ENCODE data around the gene CLIP3.
"Not testable (repeated sequence)": the region's sequence is repeated elsewhere in the genome, so short reads cannot be mapped to it uniquely, and the experiment has no call there.

Gene CLIP3

DNA sequence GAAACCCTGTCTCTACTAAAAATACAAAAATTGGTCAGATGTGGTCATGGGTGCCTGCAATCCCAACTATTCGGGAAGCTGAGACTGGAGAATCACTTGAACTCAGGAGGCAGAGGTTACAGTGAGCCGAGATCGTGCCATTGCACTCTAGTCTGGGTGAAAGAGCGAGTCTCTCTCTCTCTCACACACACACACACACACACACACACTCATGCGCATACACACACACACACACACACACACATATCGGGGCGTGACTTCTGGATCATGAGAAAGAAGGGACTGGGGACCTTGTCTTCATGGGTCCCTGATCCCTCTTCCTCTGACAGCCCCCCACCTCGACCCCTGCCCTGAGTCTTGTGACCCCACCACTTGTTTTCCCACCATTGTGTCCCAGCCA lies 49.5 kb downstream of the CLIP3 start:
- H3K4ac ChIP-seq (ENCODE audit: low read depth, low read length) = no peak overlapping the region
- WGBS (ENCODE audit: extremely low coverage, insufficient coverage, insufficient read length) = no CpG with 5 or more reads among the region's 8 CpGs
- no peak overlapping the region for H4K12ac ChIP-seq (ENCODE audit: low read depth, low read length)
- no peak overlapping the region for H3K4me2 ChIP-seq (ENCODE audit: low read length)
- H4K91ac ChIP-seq (ENCODE audit: low read depth, low read length) = no peak overlapping the region
- peaks cover 5% of the 10 kb centered on the region for H3K9me3 ChIP-seq (ENCODE audit: insufficient read depth, low read depth, low read length)
- DNase-seq = no peak
- no peak overlapping the region for H2BK5ac ChIP-seq (ENCODE audit: low read depth, low read length, poor library complexity)
- no peak overlapping the region for H3K4me3 ChIP-seq (ENCODE audit: low read depth, low read length)
- H2BK12ac ChIP-seq (ENCODE audit: low read length) = no peak overlapping the region
- no peak overlapping the region for H2AK5ac ChIP-seq (ENCODE audit: low read length)
- no peak overlapping the region for H2BK120ac ChIP-seq (ENCODE audit: insufficient read depth, low read length, poor library complexity)
- H3K79me2 ChIP-seq (ENCODE audit: control insufficient read depth, insufficient read depth, low read length, poor library complexity) = no peaks in the 10 kb centered on the region
- no peak overlapping the region for H3K23ac ChIP-seq (ENCODE audit: low read length)
- H3K79me1 ChIP-seq (ENCODE audit: low read length) = no peaks in the 10 kb centered on the region
- H2AFZ ChIP-seq (ENCODE audit: insufficient read depth, low read length, poor library complexity) = no peak overlapping the region
- no peak overlapping the region for H4K8ac ChIP-seq (ENCODE audit: low read depth, low read length)
- H3K18ac ChIP-seq (ENCODE audit: low read length) = no peak overlapping the region
- no peaks in the 10 kb centered on the region for H3K4me1 ChIP-seq (ENCODE audit: control insufficient read depth in 1 of 2, insufficient read depth in 2 of 2, low read length in 2 of 2)
- H3K27me3 ChIP-seq (ENCODE audit: insufficient read depth, low read length) = peaks cover 5% of the 10 kb centered on the region
- no peak overlapping the region for H3K14ac ChIP-seq (ENCODE audit: low read length)
- no peaks in the 10 kb centered on the region for H3K36me3 ChIP-seq (ENCODE audit: control insufficient read depth in 1 of 2, insufficient read depth in 2 of 2, low read length in 2 of 2)
- no peak overlapping the region for H3K9ac ChIP-seq (ENCODE audit: low read length)
- no peak overlapping the region for H3K27ac ChIP-seq (ENCODE audit: low read depth, low read length)

DNA sequence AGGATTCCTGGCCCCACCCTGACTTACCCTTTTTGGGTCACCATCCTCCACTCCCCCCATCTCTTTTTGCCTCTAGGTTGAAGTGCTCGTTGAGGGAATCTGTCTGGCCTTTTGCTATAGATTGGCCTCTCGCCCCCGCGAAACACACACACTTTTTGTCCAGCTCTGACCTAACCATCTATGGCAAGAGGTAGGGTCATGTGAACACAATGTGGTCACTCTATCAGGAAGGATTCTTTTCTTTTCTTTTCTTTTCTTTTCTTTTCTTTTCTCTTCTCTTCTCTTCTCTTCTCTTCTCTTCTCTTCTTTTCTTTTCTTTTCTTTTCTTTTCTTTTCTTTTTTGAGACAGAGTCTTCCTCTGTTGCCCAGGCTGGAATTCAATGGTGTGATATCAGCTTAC lies 51.7 kb downstream of the CLIP3 start:
- not testable (repeated sequence) for H3K14ac ChIP-seq (ENCODE audit: low read length); H2BK5ac ChIP-seq (ENCODE audit: low read depth, low read length, poor library complexity); H3K27me3 ChIP-seq (ENCODE audit: insufficient read depth, low read length); H2BK12ac ChIP-seq (ENCODE audit: low read length); H4K12ac ChIP-seq (ENCODE audit: low read depth, low read length); H2AK5ac ChIP-seq (ENCODE audit: low read length); H3K9ac ChIP-seq (ENCODE audit: low read length); H4K8ac ChIP-seq (ENCODE audit: low read depth, low read length); H4K91ac ChIP-seq (ENCODE audit: low read depth, low read length); DNase-seq; H3K23ac ChIP-seq (ENCODE audit: low read length); H2AFZ ChIP-seq (ENCODE audit: insufficient read depth, low read length, poor library complexity); H3K4me1 ChIP-seq (ENCODE audit: control insufficient read depth in 1 of 2, insufficient read depth in 2 of 2, low read length in 2 of 2); H3K36me3 ChIP-seq (ENCODE audit: control insufficient read depth in 1 of 2, insufficient read depth in 2 of 2, low read length in 2 of 2); H3K27ac ChIP-seq (ENCODE audit: low read depth, low read length); H3K79me1 ChIP-seq (ENCODE audit: low read length); H3K4ac ChIP-seq (ENCODE audit: low read depth, low read length); H3K9me3 ChIP-seq (ENCODE audit: insufficient read depth, low read depth, low read length); H3K79me2 ChIP-seq (ENCODE audit: control insufficient read depth, insufficient read depth, low read length, poor library complexity); H2BK120ac ChIP-seq (ENCODE audit: insufficient read depth, low read length, poor library complexity); H3K18ac ChIP-seq (ENCODE audit: low read length); H3K4me2 ChIP-seq (ENCODE audit: low read length); H3K4me3 ChIP-seq (ENCODE audit: low read depth, low read length)
- WGBS (ENCODE audit: extremely low coverage, insufficient coverage, insufficient read length) = no CpG with 5 or more reads among the region's 4 CpGs

DNA sequence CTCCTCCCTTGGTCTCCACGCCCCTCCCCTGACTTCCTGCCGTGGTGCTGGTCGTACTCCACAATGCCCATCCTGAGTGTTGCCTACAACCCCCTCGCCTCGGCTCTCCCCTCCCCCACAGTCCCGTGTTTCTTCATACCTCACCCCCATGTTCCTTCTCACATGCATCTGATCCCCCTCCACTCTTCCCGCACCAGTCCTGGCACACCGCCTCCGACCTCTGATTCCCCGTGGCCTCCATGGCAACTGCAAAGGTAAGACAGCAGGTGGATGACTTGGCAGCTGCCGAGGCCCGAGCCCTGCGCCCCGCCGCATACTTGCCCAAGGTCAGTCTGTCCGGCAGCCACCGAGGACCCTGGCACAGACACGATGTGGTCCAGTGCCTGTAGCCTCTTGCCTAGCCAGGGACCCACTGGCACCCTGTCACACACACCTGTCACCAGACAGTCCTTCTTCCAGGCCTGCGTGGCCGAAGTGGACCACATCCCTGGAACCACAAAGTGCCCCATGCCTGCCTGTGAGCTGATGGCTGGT lies 53.8 kb downstream of the CLIP3 start:
- Histone ChIP-seq H3K27ac (ENCODE audit: low read depth, low read length) (no peak overlapping the region), H3K9ac (ENCODE audit: low read length) (no peak overlapping the region), H2BK5ac (ENCODE audit: low read depth, low read length, poor library complexity) (no peak overlapping the region), H3K4ac (ENCODE audit: low read depth, low read length) (no peak overlapping the region), H2BK120ac (ENCODE audit: insufficient read depth, low read length, poor library complexity) (no peak overlapping the region), H2AFZ (ENCODE audit: insufficient read depth, low read length, poor library complexity) (no peak overlapping the region), H3K4me2 (ENCODE audit: low read length) (no peak overlapping the region), H4K8ac (ENCODE audit: low read depth, low read length) (no peak overlapping the region), H2BK12ac (ENCODE audit: low read length) (no peak overlapping the region), H3K18ac (ENCODE audit: low read length) (no peak overlapping the region), H3K9me3 (ENCODE audit: insufficient read depth, low read depth, low read length) (peaks cover 2% of the 10 kb centered on the region), H2AK5ac (ENCODE audit: low read length) (no peak overlapping the region), H3K79me1 (ENCODE audit: low read length) (no peaks in the 10 kb centered on the region), H3K4me3 (ENCODE audit: low read depth, low read length) (no peak overlapping the region), H4K12ac (ENCODE audit: low read depth, low read length) (no peak overlapping the region), H3K14ac (ENCODE audit: low read length) (no peak overlapping the region), H3K4me1 (ENCODE audit: control insufficient read depth in 1 of 2, insufficient read depth in 2 of 2, low read length in 2 of 2) (no peaks in the 10 kb centered on the region), H3K27me3 (ENCODE audit: insufficient read depth, low read length) (no peaks in the 10 kb centered on the region), H3K23ac (ENCODE audit: low read length) (no peak overlapping the region), H3K79me2 (ENCODE audit: control insufficient read depth, insufficient read depth, low read length, poor library complexity) (no peaks in the 10 kb centered on the region), H3K36me3 (ENCODE audit: control insufficient read depth in 1 of 2, insufficient read depth in 2 of 2, low read length in 2 of 2) (no peaks in the 10 kb centered on the region), H4K91ac (ENCODE audit: low read depth, low read length) (no peak overlapping the region)
- no peak for DNase-seq
- no CpG with 5 or more reads among the region's 20 CpGs for WGBS (ENCODE audit: extremely low coverage, insufficient coverage, insufficient read length)

DNA sequence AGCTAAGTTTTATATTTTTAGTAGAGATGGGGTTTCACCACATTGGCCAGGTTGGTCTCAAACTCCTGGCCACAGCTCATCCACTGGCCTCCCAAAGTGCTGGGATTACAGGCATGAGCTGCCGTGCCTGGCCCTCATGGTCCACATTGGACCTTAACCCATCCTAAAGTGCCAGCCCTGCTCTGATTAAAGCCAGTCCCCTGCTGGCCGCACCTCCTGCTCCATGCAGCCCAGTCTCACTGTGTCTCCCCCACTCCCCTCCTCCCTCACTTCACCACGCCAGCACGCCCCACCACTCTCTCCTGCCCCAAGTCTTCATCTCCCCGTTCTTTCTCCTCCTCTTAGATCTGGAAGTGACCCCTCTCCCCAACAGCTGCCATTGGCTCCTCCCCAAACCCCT lies 54.4 kb downstream of the CLIP3 start:
- H3K4me3 ChIP-seq (ENCODE audit: low read depth, low read length) = no peak overlapping the region
- no peak overlapping the region for H2BK12ac ChIP-seq (ENCODE audit: low read length)
- H2AK5ac ChIP-seq (ENCODE audit: low read length) = no peak overlapping the region
- H3K79me2 ChIP-seq (ENCODE audit: control insufficient read depth, insufficient read depth, low read length, poor library complexity) = no peaks in the 10 kb centered on the region
- no peak overlapping the region for H3K18ac ChIP-seq (ENCODE audit: low read length)
- H3K23ac ChIP-seq (ENCODE audit: low read length) = no peak overlapping the region
- no peak overlapping the region for H3K4me2 ChIP-seq (ENCODE audit: low read length)
- no peak overlapping the region for H3K9ac ChIP-seq (ENCODE audit: low read length)
- no peak overlapping the region for H4K8ac ChIP-seq (ENCODE audit: low read depth, low read length)
- H4K91ac ChIP-seq (ENCODE audit: low read depth, low read length) = no peak overlapping the region
- H2BK5ac ChIP-seq (ENCODE audit: low read depth, low read length, poor library complexity) = no peak overlapping the region
- H3K27ac ChIP-seq (ENCODE audit: low read depth, low read length) = no peak overlapping the region
- no peak overlapping the region for H4K12ac ChIP-seq (ENCODE audit: low read depth, low read length)
- peaks cover 4% of the 10 kb centered on the region for H3K9me3 ChIP-seq (ENCODE audit: insufficient read depth, low read depth, low read length)
- no peaks in the 10 kb centered on the region for H3K27me3 ChIP-seq (ENCODE audit: insufficient read depth, low read length)
- WGBS (ENCODE audit: extremely low coverage, insufficient coverage, insufficient read length) = no CpG with 5 or more reads among the region's 5 CpGs
- H3K4me1 ChIP-seq (ENCODE audit: control insufficient read depth in 1 of 2, insufficient read depth in 2 of 2, low read length in 2 of 2) = no peaks in the 10 kb centered on the region
- H2BK120ac ChIP-seq (ENCODE audit: insufficient read depth, low read length, poor library complexity) = no peak overlapping the region
- DNase-seq = no peak
- H3K79me1 ChIP-seq (ENCODE audit: low read length) = no peaks in the 10 kb centered on the region
- H2AFZ ChIP-seq (ENCODE audit: insufficient read depth, low read length, poor library complexity) = no peak overlapping the region
- no peaks in the 10 kb centered on the region for H3K36me3 ChIP-seq (ENCODE audit: control insufficient read depth in 1 of 2, insufficient read depth in 2 of 2, low read length in 2 of 2)
- H3K14ac ChIP-seq (ENCODE audit: low read length) = no peak overlapping the region
- no peak overlapping the region for H3K4ac ChIP-seq (ENCODE audit: low read depth, low read length)

Data from trophoblast cell (in vitro differentiated cells and primary cell).